NOMO-1 treated with DMSO at 0.1 percent for 48 hours (cell line): ENCODE data around the gene PHACTR1.

Experiments used
- DNase-seq: peaks from one replicate; lab custom pipeline; 2025; ENCODE audit not compliant: unreplicated experiment; lab: John Stamatoyannopoulos, UW

The PHACTR1 gene

GRCh38 chr6:13251242-13251641 lies 534.7 kb downstream of the PHACTR1 start:
- no peak for DNase-seq

GRCh38 chr6:13252790-13253189 lies 536.2 kb downstream of the PHACTR1 start:
- DNase-seq: no peak

GRCh38 chr6:13253272-13253671 lies 536.7 kb downstream of the PHACTR1 start:
- peak; percentile 86 for DNase-seq

DNA sequence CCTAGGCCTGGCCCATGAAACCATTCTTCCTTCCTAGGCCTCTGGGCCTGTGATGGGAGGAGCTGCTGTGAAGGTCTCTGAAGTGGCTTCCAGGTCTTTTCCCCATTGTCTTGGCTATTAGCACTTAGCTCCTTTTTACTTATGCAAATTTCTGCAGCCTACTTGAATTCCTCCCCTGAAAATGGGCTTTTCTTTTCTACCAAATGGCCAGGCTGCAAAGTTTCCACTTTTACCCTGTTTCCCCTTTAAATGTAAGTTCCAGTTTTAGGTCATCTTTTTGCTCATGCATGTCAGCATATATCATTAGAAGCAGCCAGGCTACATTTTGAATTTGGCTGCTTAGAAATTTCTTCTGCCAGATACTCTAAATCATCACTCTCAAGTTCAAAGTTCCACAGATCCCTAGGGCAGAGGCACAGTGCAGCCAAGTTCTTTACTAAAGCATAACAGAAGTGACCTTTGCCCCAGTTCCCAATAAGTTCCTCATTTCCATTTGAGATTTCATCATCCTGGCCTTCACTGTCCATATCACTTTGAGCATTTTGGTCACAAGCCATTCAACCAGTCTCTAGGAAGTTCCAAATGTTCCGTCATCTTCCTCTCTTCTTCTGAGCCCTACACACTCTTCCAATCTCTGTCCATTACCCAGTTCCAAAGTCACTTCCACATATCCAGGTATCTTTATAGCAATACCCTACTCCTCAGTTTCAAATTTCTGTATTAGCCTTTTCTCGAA lies 539.9 kb downstream of the PHACTR1 start:
- DNase-seq: peak; percentile 70

GRCh38 chr6:13259393-13259792 lies 542.8 kb downstream of the PHACTR1 start:
- DNase-seq: no peak

DNA sequence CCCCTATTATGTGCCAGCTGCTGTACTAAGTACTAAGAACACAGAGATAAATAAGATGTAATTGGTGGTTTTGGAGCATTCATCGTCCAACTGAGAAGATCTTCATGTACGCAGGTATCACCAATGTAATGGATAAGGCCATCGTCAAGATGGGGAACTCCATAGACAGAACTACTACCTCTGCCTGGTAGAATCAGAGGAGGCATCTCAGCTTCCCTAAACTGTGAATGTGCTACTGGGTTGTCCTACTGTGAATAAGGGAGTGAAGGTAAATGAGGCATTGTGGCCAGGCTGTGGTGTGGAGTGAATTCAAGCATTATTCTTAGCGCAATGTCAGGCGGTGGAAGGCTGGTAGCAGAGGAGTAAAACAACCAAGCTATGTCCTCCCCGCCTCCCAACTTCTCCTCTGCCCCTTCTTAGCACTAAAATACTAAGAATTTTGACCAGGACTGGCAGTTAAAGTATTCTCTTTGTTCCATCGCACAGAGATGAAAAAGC lies 543.6 kb downstream of the PHACTR1 start:
- peak; percentile 18 for DNase-seq

DNA sequence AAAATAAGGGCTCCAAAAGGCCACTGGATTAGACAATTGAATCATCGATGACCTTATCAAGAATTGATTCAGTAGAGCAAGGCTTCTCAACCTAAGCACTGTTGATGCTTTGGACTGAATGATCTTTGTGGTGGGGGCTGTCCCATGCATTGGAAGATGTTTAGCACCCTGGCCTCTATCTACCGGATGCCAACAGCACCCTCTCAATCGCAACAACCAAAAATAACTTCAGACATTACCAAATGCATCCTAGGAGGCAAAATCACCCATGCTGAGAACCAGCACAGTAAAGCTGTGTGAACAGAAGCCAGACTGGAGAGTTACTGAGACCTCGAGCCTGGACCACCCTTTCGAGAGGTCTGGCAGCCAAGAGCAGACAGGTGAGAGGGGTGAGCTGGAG lies 544.3 kb downstream of the PHACTR1 start:
- DNase-seq: no peak

GRCh38 chr6:13261464-13261994 lies 545.0 kb downstream of the PHACTR1 start:
- peak; percentile 97 for DNase-seq

DNA sequence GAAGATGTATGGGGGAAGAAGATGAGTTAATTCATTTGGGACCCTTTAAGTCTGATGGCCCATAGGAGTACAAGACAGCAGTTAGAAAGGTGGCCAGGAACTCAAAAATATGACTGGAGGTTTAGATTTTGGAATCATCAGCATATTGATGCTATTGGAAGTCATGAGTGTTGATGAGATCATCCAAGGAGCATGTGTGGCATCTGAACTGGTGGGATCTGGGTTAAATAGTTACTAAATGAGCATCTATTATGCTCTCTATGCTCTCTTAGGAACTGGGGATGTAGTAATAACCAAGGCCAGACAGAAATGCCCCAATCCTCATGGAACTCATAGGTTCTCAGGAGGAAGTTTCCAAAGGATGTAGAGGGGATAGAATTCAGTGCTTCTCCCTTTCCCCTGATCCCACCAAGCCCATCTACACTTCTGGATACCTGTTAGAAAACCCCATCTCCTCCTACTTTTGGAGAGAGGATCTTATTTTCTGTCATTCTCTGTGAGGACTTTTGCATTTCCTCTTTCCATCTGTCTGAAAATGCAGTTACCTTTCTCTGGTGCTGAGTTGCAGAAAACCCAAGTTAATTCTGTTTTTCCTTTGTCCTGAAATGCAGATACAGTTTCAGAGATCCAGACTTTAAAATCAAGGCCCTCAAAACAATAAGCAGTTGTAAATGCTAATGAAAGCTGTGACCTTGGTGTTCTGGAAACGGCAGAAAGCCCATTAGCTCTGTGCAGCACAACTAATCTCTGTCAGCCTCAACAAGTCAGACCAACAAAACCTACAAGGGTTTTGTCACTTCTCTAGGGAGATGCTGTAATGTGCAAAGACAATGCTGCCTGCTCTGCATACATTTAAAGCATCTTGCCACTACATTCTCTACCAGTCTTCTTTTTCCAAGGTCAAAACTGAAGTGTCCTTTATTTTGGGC lies 546.0 kb downstream of the PHACTR1 start:
- peak; percentile 35 for DNase-seq

GRCh38 chr6:13263669-13264068 lies 547.1 kb downstream of the PHACTR1 start:
- no peak for DNase-seq

DNA sequence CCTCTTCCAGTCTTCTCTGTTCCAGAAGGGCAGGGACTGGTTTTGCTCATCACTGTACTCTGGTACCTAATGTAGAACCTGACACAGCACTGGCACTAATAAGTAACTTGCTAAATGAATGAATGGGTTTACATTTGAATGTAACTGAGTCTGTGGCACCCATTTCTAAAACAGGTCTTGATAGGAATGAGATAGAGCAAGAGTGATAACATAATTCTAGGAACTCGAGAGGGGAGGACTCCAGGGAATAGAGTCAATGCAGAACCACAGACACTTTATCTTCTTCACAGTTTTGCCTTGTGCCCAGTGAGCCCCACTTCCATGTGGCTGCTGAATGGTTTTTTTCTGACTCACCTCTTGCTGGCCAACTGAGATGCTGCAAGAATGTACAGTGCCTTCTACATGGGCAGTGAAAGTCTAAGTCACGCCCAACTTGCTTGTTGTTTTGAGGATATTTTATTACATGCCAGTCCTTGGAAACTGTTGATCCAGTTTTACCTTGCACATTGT lies 550.6 kb downstream of the PHACTR1 start:
- DNase-seq: peak; percentile 13

- peak; percentile 17 for DNase-seq
Observed at GRCh38 chr6:13268913-13269518, 552.4 kb downstream of the PHACTR1 start.

GRCh38 chr6:13272131-13273046 lies 555.8 kb downstream of the PHACTR1 start:
- peak; percentile 85 for DNase-seq

GRCh38 chr6:13273202-13273930 lies 556.8 kb downstream of the PHACTR1 start:
- peak; percentile 24 for DNase-seq

GRCh38 chr6:13273931-13274706 lies 557.6 kb downstream of the PHACTR1 start:
- peak; percentile 14 for DNase-seq

GRCh38 chr6:13274707-13275434 lies 558.3 kb downstream of the PHACTR1 start:
- no peak for DNase-seq

GRCh38 chr6:13275435-13275989 lies 558.9 kb downstream of the PHACTR1 start:
- no peak for DNase-seq
